ENCODE measurements around the gene STK4.

- TF ChIP-seq YY1 (IDR thresholded peaks at IDR 0.05; ENCODE audit: insufficient read depth, insufficient read length) (no peak), ZNF274 (IDR thresholded peaks at IDR 0.05; ENCODE audit: low read depth, low read length) (no peak), SUZ12 (IDR thresholded peaks at IDR 0.05; ENCODE audit: extremely low read depth, insufficient read depth, insufficient read length) (no peak)
These were observed 131.3 kb downstream of the STK4 start for GRCh38 chr20:45097485-45098102.

Measured in NT2/D1 (cell line).